ENCODE data around the gene MYRF.

MYRF gene

DNA sequence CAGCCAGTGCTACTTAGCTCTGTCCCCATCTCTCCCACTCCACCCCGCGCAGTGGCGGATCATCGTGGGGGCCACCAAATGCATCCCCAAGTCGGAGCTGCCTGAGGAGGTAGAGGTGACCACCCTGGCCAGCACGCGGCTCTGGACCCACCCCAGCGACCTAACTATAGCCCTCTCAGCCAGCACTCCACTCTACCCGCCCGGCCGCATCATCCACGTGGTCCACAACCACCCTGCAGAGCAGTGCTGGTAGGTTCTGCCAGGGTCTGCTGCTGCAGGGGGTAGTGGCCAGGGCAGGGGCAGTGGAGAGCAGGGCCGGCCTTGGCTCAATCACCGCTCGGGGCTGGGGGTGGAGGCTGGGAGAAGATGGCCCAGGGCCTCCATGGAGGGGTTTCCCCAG, 13.0 kb upstream of the MYRF start:
- DNase-seq (ENCODE audit: extremely low read depth, low read depth) = no peak

GRCh38 chr11:61739966-61740365, 12.5 kb upstream of the MYRF start:
- DNase-seq (ENCODE audit: extremely low read depth, low read depth) = no peak
- TF ChIP-seq, protein P1, sequence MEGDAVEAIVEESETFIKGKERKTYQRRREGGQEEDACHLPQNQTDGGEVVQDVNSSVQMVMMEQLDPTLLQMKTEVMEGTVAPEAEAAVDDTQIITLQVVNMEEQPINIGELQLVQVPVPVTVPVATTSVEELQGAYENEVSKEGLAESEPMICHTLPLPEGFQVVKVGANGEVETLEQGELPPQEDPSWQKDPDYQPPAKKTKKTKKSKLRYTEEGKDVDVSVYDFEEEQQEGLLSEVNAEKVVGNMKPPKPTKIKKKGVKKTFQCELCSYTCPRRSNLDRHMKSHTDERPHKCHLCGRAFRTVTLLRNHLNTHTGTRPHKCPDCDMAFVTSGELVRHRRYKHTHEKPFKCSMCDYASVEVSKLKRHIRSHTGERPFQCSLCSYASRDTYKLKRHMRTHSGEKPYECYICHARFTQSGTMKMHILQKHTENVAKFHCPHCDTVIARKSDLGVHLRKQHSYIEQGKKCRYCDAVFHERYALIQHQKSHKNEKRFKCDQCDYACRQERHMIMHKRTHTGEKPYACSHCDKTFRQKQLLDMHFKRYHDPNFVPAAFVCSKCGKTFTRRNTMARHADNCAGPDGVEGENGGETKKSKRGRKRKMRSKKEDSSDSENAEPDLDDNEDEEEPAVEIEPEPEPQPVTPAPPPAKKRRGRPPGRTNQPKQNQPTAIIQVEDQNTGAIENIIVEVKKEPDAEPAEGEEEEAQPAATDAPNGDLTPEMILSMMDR (IDR thresholded peaks at IDR 0.05; ENCODE audit: low read depth, low read length) = no peak

More for the DNA sequence above, 13.0 kb upstream of the MYRF start:
- TF ChIP-seq, protein P1 (IDR thresholded peaks at IDR 0.05; ENCODE audit: low read depth, low read length) = no peak

DNA sequence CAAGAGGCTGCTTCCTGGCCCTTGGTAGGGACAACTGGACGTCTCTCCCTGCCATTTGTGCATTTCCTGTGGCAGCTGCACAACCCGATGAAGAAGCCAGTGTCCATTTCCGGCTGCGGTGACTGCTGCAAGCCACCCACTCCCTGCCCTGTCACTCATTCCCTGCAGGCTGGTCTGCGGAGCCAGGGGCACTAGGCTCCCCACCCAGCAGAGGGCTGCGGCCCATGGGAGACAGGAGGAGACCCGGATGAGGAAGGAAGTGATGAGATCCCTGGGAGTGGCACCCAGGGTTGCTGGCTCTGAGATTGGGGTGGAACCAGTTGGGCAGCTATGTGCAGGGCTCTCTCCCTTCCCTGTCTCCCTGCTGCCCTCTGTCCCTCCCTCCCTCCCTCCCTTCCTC, 10.0 kb upstream of the MYRF start:
- TF ChIP-seq, protein P1 (IDR thresholded peaks at IDR 0.05; ENCODE audit: low read depth, low read length) = no peak
- no peak for DNase-seq (ENCODE audit: extremely low read depth, low read depth)

- DNase-seq (ENCODE audit: extremely low read depth, low read depth) = no peak
- TF ChIP-seq, protein P1 (IDR thresholded peaks at IDR 0.05; ENCODE audit: low read depth, low read length) = no peak
Observed at GRCh38 chr11:61743486-61744095, 8.8 kb upstream of the MYRF start.

DNA sequence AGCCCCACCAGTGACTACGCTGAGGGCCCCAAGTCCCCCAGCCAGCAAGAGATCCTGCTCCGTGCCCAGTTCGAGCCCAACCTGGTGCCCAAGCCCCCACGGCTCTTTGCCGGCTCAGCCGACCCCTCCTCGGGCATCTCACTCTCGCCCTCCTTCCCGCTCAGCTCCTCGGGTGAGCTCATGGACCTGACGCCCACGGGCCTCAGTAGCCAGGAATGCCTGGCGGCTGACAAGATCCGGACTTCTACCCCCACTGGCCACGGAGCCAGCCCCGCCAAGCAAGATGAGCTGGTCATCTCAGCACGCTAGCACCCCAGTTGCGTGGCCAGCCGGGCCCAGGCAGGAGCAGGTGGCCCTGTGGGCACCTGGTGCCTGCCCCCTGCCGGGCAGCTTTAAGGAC, 8.3 kb upstream of the MYRF start:
- no peak for DNase-seq (ENCODE audit: extremely low read depth, low read depth)
- TF ChIP-seq, protein P1 (IDR thresholded peaks at IDR 0.05; ENCODE audit: low read depth, low read length) = no peak

DNA sequence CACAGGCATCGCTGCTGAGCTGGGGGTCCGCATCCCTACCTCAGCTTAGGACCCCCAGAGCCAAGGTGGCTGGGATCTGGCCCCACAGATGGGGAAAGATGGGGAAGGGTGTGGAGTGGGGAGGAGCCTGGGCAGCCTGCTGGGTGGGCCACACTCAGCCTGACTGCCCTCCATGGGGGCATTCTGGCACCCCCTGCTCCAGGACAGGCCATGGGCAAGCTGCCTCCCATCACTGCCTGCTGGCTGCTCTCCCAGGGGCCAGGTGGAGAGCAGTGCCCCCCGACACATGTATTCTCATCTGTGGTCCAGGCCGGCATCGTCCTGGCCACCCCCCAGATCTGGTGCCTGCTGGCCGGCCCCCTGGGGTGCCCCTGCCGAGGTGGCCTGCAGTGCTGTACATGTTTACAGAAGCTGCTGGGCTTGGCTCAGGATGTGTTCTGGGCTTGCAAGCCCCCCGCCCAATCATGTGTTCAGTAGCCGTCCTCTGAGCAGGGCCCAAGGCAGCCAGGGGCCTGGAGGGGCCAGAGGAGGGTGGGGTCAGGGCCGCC, 7.8 kb upstream of the MYRF start:
- TF ChIP-seq, protein P1 (IDR thresholded peaks at IDR 0.05; ENCODE audit: low read depth, low read length) = no peak
- no peak for DNase-seq (ENCODE audit: extremely low read depth, low read depth)

- DNase-seq (ENCODE audit: extremely low read depth, low read depth) = no peak
- TF ChIP-seq, protein P1 (IDR thresholded peaks at IDR 0.05; ENCODE audit: low read depth, low read length) = no peak
Observed at GRCh38 chr11:61745781-61746441, 6.5 kb upstream of the MYRF start.

Data from AG09319 (cell line).